OCI-LY1 (cell line): ENCODE measurements around the gene HSD17B14.

ENCODE experiments used
- CTCF ChIP-seq: fragments of 200-600 bp; sonication (generic), shearing (Covaris generic); IDR thresholded peaks from 2 replicates; pipeline ENCODE4 v1.5.1; 2017; ENCODE audit warnings: mild to moderate bottlenecking, antibody characterized with exemption, low read length, moderate library complexity, mixed read lengths
- EZH2 ChIP-seq: fragments of 200-600 bp; sonication (generic), shearing (Covaris generic); IDR thresholded peaks from 2 replicates; pipeline ENCODE4 v1.8.0; 2017; ENCODE audit warnings: borderline replicate concordance, mixed run types, mild to moderate bottlenecking, antibody characterized with exemption, low read length, moderate library complexity, mixed read lengths

- TF ChIP-seq CTCF (no peak), EZH2 (no peak)
Measured at GRCh38 chr19:48867123-48867745, 30.9 kb upstream of the HSD17B14 start.
